ENCODE results near the gene RERE. TPM values are rescaled to one million over a fixed set of nuclear protein-coding genes. Genes with fewer than 3 reads are reported as not detected.

Gene RERE
- total and polyA plus RNA-seq, 2 experiments from 2014 or later = 148 to 170 TPM

- Histone ChIP-seq H3K79me2 (replicated peaks; ENCODE audit: insufficient read depth) (peaks cover 27% of the 10 kb centered on the region), H3K9me2 (ENCODE audit: insufficient read depth) (no peaks in the 10 kb centered on the region), H3K4me1 (ENCODE audit: insufficient read depth) (peaks cover 8% of the 10 kb centered on the region; the same call in 1 of the 2 replicates), H3K27me3 (ENCODE audit: insufficient read depth) (no peaks in the 10 kb centered on the region), H2AFZ (no peak overlapping the region), H3K27ac (ENCODE audit: low read depth) (no peak overlapping the region), H3K4me2 (no peak overlapping the region), H3F3A (replicated peaks; ENCODE audit: low read depth) (no peaks in the 10 kb centered on the region), H4K20me1 (replicated peaks; ENCODE audit: insufficient read depth) (peaks cover 12% of the 10 kb centered on the region), H3K4me3 (no peak overlapping the region), H3K36me3 (ENCODE audit: insufficient read depth) (peaks cover 8% of the 10 kb centered on the region)
- peaks cover 22% of the 10 kb centered on the region for H3K4me1 Mint-ChIP-seq
- DNase-seq (ENCODE audit: low spot score) (no peak), ATAC-seq (no peak)
- no peaks in the 10 kb centered on the region for H3K9me3 Mint-ChIP-seq
- TF ChIP-seq ZNF462 (CRISPR knock-in tag; IDR thresholded peaks at IDR 0.05) = no peak
- no peak for TF ChIP-seq EZH2 (IDR thresholded peaks at IDR 0.05; ENCODE audit: low read depth, unreplicated experiment)
- TF ChIP-seq ETS1 (IDR thresholded peaks at IDR 0.05) = no peak
- TF ChIP-seq CTCF (conservative IDR thresholded peaks at IDR 0.05; ENCODE audit: low read depth in 2 of 2) = no peak
- TF ChIP-seq JUNB (IDR thresholded peaks at IDR 0.05; ENCODE audit: unreplicated experiment) = no peak
- no peak for TF ChIP-seq STAT1 (IDR thresholded peaks at IDR 0.05; ENCODE audit: unreplicated experiment)
- TF ChIP-seq POLR2AphosphoS5 (IDR thresholded peaks at IDR 0.05; ENCODE audit: low read depth) = no peak
- H3K27me3 Mint-ChIP-seq (ENCODE audit: insufficient read depth, low read depth, poor library complexity) = peaks cover 12% of the 10 kb centered on the region
- H3K27ac Mint-ChIP-seq = no peak overlapping the region
- peaks cover 51% of the 10 kb centered on the region for H3K36me3 Mint-ChIP-seq (ENCODE audit: low read depth)
- H3K4me3 Mint-ChIP-seq = no peak overlapping the region
These were observed 454.2 kb downstream of the RERE start for GRCh38 chr1:8363186-8363766.
